22Rv1 (cell line): ENCODE data around the gene CRIP2.

ENCODE experiments used
- CTCF ChIP-seq: fragments of 450-650 bp; IDR thresholded peaks from 2 replicates; pipeline ENCODE4 v1.5.1; 2017; ENCODE audit warnings: mild to moderate bottlenecking
- ZFX ChIP-seq: fragments of 450-650 bp; IDR thresholded peaks from 2 replicates; pipeline ENCODE4 v1.6.1; 2017; ENCODE audit warnings: antibody characterized with exemption, borderline replicate concordance

- TF ChIP-seq ZFX = no peak
- no peak for TF ChIP-seq CTCF
Observed at GRCh38 chr14:105503935-105504692, 29.5 kb downstream of the CRIP2 start.
